Endothelial cell (in vitro differentiated cells): ENCODE data around the gene CTDP1. TPM values are rescaled to one million over a fixed set of nuclear protein-coding genes. Genes with fewer than 3 reads are reported as not detected.

Source experiments
- DNase-seq: peaks from one replicate; pipeline ENCODE4 v3.0.0; 2021; ENCODE audit warnings: low spot score
- H3K27ac Mint-ChIP-seq: one replicate; pipeline ENCODE4 v1.8.0; 2021; ENCODE audit warnings: mixed read lengths, inconsistent platforms; ENCODE audit not compliant: unreplicated experiment
- H3K27me3 Mint-ChIP-seq: one replicate; pipeline ENCODE4 v1.8.0; 2021; ENCODE audit warnings: mild to moderate bottlenecking, moderate library complexity, mixed read lengths, inconsistent platforms; ENCODE audit not compliant: unreplicated experiment
- H3K36me3 Mint-ChIP-seq: one replicate; pipeline ENCODE4 v1.8.0; 2021; ENCODE audit warnings: mild to moderate bottlenecking, low read depth, mixed read lengths, inconsistent platforms; ENCODE audit not compliant: unreplicated experiment
- H3K4me1 Mint-ChIP-seq: one replicate; pipeline ENCODE4 v1.8.0; 2021; ENCODE audit warnings: mild to moderate bottlenecking, mixed read lengths, inconsistent platforms; ENCODE audit not compliant: unreplicated experiment
- H3K4me3 Mint-ChIP-seq: one replicate; pipeline ENCODE4 v1.8.0; 2021; ENCODE audit warnings: mild to moderate bottlenecking, mixed read lengths, inconsistent platforms; ENCODE audit not compliant: unreplicated experiment
- H3K9me3 Mint-ChIP-seq: one replicate; pipeline ENCODE4 v1.8.0; 2021; ENCODE audit warnings: mixed read lengths, inconsistent platforms; ENCODE audit not compliant: unreplicated experiment
- total RNA-seq: library from RNA; stranded (reverse); fragmentation: NEBNext Ultra II Directional; extraction: Animal tissue kit (Norgen Biotek cat#: 25700); gene quantifications from one replicate; pipeline ENCODE4 v1.2.1, GENCODE V29; 2021; ENCODE audit not compliant: unreplicated experiment
- TF ChIP-seq, protein P1 (sequence below): fragments of 200-600 bp; sonication (generic); IDR thresholded peaks from one replicate; pipeline ENCODE4 v1.5.0; 2021; ENCODE audit warnings: antibody characterized with exemption; ENCODE audit not compliant: unreplicated experiment

Gene CTDP1
- total RNA-seq, 1 donor from 2014 or later: 34.2 TPM

GRCh38 chr18:79765491-79766245, 86.1 kb downstream of the CTDP1 start:
- Mint-ChIP-seq H3K4me1 (no peaks in the 10 kb centered on the region), H3K27me3 (peaks cover 6% of the 10 kb centered on the region), H3K27ac (no peak overlapping the region), H3K36me3 (no peaks in the 10 kb centered on the region), H3K9me3 (no peaks in the 10 kb centered on the region), H3K4me3 (peak overlapping the region; percentile 3)
- no peak for DNase-seq
- TF ChIP-seq, protein P1, sequence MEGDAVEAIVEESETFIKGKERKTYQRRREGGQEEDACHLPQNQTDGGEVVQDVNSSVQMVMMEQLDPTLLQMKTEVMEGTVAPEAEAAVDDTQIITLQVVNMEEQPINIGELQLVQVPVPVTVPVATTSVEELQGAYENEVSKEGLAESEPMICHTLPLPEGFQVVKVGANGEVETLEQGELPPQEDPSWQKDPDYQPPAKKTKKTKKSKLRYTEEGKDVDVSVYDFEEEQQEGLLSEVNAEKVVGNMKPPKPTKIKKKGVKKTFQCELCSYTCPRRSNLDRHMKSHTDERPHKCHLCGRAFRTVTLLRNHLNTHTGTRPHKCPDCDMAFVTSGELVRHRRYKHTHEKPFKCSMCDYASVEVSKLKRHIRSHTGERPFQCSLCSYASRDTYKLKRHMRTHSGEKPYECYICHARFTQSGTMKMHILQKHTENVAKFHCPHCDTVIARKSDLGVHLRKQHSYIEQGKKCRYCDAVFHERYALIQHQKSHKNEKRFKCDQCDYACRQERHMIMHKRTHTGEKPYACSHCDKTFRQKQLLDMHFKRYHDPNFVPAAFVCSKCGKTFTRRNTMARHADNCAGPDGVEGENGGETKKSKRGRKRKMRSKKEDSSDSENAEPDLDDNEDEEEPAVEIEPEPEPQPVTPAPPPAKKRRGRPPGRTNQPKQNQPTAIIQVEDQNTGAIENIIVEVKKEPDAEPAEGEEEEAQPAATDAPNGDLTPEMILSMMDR: no peak

GRCh38 chr18:79766308-79766707, 86.7 kb downstream of the CTDP1 start:
- no peak for DNase-seq
- TF ChIP-seq, protein P1: no peak
- no peak overlapping the region for H3K27ac Mint-ChIP-seq
- H3K36me3 Mint-ChIP-seq: no peaks in the 10 kb centered on the region
- H3K4me3 Mint-ChIP-seq: no peak overlapping the region
- no peaks in the 10 kb centered on the region for H3K9me3 Mint-ChIP-seq
- H3K27me3 Mint-ChIP-seq: peaks cover 6% of the 10 kb centered on the region
- H3K4me1 Mint-ChIP-seq: no peaks in the 10 kb centered on the region

GRCh38 chr18:79768745-79769144, 89.1 kb downstream of the CTDP1 start:
- Mint-ChIP-seq H3K4me1 (no peaks in the 10 kb centered on the region), H3K4me3 (no peak overlapping the region), H3K36me3 (no peaks in the 10 kb centered on the region), H3K27me3 (peaks cover 12% of the 10 kb centered on the region), H3K27ac (no peak overlapping the region), H3K9me3 (no peaks in the 10 kb centered on the region)
- no peak for DNase-seq
- TF ChIP-seq, protein P1: no peak

DNA sequence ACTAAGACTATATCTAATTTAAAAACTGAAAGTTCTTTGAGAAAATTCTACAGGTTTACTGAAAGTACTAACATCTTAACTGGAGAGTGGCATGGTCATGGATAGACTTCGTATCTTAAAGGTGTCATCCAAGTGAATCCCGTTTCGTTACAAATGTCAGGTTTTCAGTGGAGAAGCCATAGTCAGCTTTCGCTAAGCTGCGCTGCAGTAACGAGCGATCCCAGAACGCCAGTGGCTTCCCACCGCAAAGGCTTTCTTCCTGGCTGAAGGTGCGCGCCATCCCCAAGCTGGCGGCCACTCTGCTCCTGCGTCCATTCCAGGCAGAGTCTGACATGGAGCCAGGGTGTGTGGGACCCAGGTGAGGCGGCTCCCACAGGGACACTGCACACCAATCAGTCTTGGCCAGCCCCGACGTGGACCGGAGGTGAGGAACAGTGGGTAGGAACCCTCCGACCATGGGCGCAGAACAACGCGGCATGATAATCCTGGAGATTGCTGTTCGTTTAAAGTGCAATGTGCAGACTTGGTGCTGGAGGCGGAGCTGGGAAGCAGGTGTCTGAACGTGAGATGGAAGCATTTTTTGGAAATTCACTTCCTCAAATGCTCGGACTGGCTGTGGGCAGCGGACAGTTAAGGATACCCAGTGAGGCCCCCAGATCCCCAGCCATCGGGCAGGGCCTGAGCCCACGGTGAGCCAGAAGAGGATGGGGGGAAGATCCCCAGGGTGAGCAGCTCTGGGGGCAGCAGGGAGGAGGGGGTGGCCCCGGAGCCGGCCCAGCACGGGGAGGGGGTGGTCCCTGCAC, 90.3 kb downstream of the CTDP1 start:
- Mint-ChIP-seq H3K4me1 (no peaks in the 10 kb centered on the region), H3K27me3 (peaks cover 12% of the 10 kb centered on the region)

More for the DNA sequence above, 90.3 kb downstream of the CTDP1 start:
- H3K27ac Mint-ChIP-seq: no peak overlapping the region
- no peak for DNase-seq
- TF ChIP-seq, protein P1: no peak
- H3K4me3 Mint-ChIP-seq: no peak overlapping the region
- no peaks in the 10 kb centered on the region for H3K9me3 Mint-ChIP-seq
- H3K36me3 Mint-ChIP-seq: no peaks in the 10 kb centered on the region
